Gastrocnemius medialis (tissue), 4 donors: ENCODE measurements around the gene NLRC5.

ENCODE experiments used
- POLR2A ChIP-seq, 2 donors: fragments of 450-650 bp; IDR thresholded peaks; one replicate each; pipeline ENCODE4 v1.6.1; 2017; ENCODE audit warnings: antibody characterized with exemption in 2 of 2, mild to moderate bottlenecking in 2 of 2, moderate library complexity in 2 of 2
- TF ChIP-seq, protein P1 (sequence below), 5 experiments: fragments of 450-650 bp in 3 of 5; fragments of 200-600 bp in 2 of 5; sonication (generic) in 2 of 5; IDR thresholded peaks in 4 of 5; conservative IDR thresholded peaks in 1 of 5; 1 replicate in 4 of 5; 2 replicates in 1 of 5; pipeline ENCODE4 v1.5.1; 2016 to 2019; ENCODE audit warnings: antibody characterized with exemption in 5 of 5, mild to moderate bottlenecking in 3 of 5, moderate library complexity in 3 of 5

- TF ChIP-seq, protein P1, sequence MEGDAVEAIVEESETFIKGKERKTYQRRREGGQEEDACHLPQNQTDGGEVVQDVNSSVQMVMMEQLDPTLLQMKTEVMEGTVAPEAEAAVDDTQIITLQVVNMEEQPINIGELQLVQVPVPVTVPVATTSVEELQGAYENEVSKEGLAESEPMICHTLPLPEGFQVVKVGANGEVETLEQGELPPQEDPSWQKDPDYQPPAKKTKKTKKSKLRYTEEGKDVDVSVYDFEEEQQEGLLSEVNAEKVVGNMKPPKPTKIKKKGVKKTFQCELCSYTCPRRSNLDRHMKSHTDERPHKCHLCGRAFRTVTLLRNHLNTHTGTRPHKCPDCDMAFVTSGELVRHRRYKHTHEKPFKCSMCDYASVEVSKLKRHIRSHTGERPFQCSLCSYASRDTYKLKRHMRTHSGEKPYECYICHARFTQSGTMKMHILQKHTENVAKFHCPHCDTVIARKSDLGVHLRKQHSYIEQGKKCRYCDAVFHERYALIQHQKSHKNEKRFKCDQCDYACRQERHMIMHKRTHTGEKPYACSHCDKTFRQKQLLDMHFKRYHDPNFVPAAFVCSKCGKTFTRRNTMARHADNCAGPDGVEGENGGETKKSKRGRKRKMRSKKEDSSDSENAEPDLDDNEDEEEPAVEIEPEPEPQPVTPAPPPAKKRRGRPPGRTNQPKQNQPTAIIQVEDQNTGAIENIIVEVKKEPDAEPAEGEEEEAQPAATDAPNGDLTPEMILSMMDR (IDR thresholded peaks at IDR 0.05 in 4 of 5, conservative IDR thresholded peaks at IDR 0.05 in 1 of 5), result no peak
- TF ChIP-seq POLR2A (IDR thresholded peaks at IDR 0.05), result no peak
Observed at GRCh38 chr16:56970934-56971767, 18.2 kb upstream of the NLRC5 start.
